ENCODE data around the gene TTC16. TPM values are rescaled to one million over a fixed set of nuclear protein-coding genes. Genes with fewer than 3 reads are reported as not detected.

TTC16 gene
- polyA plus RNA-seq, 1 donor: 0.03 TPM

DNA sequence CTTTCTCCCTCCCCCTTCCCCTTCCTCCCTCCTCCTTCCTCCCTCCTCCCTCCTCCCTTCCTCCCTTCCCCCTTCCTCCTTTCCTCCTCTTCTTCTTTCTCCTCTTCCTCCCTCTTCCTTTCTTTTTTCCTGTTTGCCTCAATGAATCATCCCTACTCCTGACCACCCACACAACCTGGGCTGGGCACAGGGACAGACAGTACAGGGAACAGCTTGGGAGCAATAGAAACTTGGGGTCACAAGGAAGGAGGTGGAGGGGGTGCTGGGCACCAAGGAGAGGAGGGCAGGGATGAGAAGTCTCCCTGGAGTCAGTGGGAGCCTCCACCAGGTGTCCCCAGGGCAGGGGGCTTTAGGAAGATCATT, 5.0 kb downstream of the TTC16 start:
- no peak for DNase-seq (ENCODE audit: low read depth)

DNA sequence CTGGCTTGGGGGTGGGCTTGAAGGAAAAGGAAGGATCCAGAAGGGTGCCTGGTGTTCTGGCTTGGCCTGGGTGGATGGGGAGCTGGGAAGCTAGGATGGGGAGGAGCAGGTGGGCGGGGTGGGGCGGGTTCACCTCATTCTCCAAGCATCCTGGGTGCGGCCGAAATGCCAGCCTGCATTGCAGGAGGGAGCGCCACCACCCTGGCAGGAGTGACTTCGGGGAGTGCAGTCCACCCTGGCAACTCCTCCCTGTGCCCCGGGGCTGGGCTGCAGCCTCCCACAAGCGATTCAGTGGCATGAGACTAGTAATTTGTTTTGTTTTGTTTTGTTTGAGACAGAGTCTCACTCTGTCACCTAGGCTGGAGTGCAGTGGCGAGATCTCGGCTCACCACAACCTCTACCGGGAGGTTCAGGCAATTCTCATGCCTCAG, 5.5 kb downstream of the TTC16 start:
- DNase-seq (ENCODE audit: low read depth): no peak

GRCh38 chr9:127722055-127722745, 6.3 kb downstream of the TTC16 start:
- DNase-seq (ENCODE audit: low read depth): no peak

- no peak for DNase-seq (ENCODE audit: low read depth)
These were observed 7.1 kb downstream of the TTC16 start for GRCh38 chr9:127723013-127723412.

GRCh38 chr9:127723444-127723843, 7.6 kb downstream of the TTC16 start:
- DNase-seq (ENCODE audit: low read depth): no peak

DNA sequence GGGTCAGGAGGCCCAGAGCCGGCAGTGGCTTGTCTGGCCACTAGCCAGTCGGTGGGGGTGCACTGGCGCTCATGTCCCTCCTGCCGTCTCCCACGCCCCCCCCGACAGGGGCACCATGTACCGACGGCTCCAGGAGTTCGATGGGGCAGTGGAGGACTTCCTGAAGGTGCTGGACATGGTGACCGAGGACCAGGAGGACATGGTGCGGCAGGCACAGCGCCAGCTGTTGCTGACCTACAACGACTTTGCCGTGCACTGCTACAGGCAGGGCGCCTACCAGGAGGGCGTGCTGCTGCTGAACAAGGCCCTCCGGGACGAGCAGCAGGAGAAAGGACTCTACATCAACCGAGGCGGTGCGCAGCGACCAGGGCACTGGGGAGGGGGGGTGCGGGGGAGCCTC, 8.1 kb downstream of the TTC16 start:
- no peak for DNase-seq (ENCODE audit: low read depth)

DNA sequence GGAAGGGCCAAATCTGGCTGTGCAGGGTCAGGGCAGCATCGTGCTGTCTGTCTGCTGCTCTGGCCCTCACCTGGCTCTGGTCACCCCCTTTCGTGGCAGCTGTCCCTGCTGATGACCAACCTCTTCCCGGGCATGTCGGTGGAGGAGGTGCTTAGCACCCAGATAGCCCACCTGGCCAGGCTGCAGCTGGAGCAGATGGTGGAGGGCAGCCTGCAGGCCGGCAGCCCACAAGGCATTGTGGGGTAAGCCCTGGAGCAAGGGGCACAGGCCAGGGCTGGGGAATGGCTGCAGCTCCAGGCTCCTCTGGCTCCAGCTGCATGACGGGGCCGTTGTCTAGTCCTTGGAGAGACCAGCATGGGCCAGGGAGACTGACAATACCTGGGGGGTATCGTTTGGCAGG, 11.0 kb downstream of the TTC16 start:
- DNase-seq (ENCODE audit: low read depth): no peak

DNA sequence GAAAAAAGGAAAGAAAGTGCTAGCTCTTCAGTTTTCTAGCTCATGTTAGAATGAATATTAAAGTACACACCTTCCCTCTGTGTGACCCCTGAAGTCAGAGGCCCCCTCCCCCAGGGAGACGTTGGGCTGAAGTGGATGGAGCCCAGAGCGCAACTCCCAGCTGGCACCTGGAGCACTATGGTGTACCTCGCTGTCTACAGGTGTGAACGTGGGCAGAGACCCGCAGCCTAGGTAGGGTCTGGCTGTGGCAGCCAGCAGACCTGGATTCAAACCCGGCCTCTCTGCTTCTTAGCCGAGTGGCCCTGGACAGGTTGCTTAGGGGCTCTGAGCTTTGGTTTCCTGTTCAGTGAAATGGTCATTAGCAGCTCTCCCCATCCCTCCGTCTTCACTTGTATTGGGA, 12.9 kb downstream of the TTC16 start:
- DNase-seq (ENCODE audit: low read depth): no peak

DNA sequence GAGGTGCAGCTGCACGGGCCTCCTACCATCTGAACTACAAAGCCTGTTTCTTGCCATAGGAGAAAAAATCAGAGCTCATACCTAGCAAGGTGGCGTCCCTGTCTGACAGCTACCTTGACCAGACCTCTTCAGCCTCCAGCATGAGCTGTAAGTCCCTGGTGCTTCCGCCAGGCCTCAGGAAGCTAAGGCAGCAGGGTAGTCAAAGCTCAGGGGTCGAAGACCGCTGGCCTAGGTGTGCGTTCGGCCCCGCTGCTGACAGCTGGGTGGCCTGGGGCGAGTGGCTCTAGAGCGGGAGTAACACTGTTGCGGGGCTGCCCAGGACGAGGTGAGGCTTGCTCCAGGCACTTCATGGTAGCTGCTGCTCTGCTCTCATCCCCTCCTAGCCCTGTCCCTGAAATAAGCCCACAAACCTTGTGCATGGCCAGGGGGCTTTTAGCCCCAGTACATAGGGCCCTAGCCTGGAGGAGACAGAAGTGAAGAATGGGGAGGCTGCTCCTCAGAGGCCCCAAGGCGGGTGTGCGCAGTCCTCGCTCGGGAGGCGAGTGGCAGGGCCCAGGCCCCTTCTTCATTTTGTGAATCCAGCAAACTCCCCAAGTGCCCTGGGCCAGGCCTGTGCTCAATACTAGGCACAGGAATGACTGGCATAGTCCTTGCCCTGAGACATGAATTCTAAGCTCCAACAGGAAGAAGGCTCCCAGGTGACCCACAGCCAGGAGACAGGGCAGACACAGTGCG, 13.8 kb downstream of the TTC16 start:
- no peak for DNase-seq (ENCODE audit: low read depth)

GRCh38 chr9:127730262-127730661, 14.4 kb downstream of the TTC16 start:
- no peak for DNase-seq (ENCODE audit: low read depth)

DNA sequence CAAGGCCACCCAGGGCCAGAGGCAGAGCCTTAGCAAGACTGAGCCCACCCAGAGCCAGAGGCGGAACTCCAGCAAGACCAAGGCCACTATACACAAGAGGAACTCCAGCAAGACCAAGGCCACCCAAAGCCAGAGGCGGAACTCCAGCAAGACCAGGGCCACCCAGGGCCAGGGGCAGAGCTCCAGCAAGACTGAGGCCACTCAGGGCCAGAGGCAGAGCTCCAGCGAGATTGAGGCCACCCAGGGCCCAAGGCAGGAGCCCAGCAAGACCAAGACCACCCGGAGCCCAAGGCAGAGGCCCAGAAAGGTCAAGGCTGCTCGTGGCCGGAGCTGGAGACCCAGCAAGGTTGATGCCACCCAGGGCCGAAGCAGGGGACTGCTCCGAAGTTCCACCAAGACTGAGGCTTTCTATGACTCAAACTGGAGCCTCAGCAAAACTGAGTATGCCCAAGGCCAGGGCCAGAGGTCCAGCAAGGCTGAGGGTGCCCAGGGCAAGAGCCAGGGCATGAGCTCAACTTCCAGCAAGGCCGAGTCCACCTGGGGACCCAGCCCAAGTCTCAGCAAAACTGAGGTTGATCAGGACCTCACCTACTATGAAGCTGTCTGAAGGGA, 15.0 kb downstream of the TTC16 start:
- DNase-seq (ENCODE audit: low read depth): no peak

DNA sequence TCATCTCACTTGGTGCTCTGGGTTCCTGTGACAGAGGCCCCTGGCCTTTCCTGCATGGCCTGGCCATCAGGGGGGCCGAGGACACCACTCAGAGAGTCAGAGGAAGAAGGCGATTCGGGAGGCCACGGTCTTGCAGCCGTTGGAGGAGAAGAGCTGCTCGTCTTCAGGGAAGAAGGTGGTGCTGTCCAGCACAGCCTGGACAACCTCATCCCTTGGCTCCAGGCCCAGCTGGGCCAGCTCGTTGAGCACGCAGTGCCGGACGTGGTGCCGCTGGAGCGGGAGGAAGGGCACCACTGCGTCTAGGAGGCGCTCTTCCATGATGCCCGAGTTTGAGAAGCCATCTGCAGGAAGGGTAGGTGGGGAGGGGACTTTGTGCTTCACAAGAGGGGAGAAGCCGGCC, 16.1 kb downstream of the TTC16 start:
- DNase-seq (ENCODE audit: low read depth): no peak

DNA sequence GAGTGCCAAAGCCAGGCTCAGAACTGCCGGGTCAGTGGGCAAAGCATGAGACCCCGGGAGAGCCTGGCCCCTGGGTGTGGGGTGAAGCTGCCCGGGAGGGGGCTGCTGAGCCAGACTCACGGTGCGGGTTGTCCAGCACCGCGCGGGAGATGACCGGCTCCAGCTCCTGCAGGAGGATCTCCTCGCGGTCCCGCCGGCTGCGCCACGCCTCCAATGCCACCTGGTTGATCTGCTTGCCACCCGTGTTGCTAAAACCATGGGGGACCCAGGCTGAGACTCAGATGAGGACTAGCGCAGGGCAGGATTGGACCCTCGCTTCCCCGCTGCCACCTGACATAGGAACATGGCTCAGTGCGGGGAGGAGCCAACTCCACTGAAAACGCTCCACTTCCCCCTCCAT, 16.6 kb downstream of the TTC16 start:
- no peak for DNase-seq (ENCODE audit: low read depth)

DNA sequence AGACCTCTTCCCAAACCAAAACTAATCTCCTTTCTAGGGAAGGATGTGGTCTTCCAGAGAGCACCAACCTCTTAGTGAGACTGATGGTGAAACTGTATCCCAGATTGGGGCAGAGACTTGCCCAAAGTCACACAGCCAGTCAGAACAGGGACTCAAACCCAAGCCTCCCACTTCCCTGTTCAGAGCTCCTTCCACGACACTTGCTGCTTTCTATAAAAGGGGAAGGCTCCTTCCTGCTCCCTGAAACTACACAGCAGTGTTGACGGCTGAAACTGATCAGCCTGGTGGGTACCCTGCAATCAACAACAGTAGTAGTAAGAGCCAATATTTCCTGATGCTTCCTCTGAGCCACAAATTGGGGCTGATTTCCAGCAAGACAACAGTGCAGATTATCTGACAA, 17.7 kb downstream of the TTC16 start:
- DNase-seq (ENCODE audit: low read depth): no peak

DNA sequence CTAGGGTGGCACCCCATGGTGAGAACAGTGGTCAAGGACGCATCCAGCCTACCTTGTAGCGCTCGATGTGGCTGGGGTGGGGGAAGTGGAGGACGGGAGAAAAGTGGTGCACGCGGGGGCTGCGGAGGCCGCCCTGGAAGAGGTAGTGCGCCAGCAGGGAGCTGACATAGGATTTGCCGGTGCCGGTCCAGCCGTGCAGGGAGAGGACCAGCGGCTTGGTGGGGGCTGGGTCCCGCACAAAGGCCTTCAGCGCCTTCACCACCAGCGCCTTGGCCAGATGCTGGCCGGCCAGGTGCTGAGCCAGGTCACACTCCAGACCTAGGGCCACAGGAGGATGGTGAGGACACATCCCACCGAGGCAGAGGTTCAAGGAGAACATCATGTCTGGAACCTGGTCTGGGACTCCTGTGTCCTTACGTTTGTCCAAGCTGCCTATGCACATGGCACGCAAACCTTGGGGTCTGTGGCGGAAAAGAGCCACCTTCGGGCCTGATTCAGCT, 18.4 kb downstream of the TTC16 start:
- DNase-seq (ENCODE audit: low read depth): no peak

DNA sequence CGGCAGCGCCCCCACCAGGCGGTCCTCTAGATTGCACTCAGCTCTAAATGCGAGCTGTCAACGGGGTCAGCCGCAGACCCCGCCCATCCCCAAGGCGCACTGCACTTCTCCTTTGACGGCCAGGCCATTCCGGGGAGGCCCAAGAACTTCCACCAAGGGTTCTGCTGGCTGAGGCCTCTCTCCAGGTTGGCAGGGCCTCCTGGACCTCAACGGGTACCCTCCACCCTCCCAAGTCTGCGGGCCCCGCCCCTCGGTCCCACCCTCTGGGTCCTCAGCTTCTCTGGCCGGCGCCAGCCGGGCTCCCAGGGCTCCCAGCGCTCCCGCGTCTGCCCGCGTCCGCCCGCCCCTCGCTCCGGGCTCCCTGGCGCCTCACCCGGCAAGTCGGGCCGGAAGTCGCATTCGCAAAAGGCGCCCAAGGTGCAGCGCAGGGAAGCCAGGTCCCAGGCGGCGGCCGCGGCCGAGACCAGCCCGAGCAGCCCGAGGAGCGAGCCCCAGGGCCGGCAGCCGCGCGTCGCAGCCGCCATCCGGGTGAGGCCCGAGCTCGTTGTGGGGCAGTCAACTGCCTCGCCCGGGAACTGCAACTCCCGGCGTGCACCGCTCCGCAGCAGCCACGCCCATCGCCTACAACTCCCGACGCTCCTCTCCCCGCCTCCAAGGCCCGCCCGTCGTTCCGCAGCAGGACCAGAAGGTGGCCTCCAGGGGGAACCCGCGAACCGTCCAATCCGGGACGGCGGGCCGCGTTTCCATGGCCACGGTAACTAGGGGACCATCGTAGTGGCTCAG, 19.1 kb downstream of the TTC16 start, which contains the start of gene TOR2A:
Gene TOR2A, minus strand, starts transcription at position 548 of the 783 bp plus-strand sequence. Its CDS starts 24 bp downstream, at position 524.
- DNase-seq (ENCODE audit: low read depth): peak; percentile 86

DNA sequence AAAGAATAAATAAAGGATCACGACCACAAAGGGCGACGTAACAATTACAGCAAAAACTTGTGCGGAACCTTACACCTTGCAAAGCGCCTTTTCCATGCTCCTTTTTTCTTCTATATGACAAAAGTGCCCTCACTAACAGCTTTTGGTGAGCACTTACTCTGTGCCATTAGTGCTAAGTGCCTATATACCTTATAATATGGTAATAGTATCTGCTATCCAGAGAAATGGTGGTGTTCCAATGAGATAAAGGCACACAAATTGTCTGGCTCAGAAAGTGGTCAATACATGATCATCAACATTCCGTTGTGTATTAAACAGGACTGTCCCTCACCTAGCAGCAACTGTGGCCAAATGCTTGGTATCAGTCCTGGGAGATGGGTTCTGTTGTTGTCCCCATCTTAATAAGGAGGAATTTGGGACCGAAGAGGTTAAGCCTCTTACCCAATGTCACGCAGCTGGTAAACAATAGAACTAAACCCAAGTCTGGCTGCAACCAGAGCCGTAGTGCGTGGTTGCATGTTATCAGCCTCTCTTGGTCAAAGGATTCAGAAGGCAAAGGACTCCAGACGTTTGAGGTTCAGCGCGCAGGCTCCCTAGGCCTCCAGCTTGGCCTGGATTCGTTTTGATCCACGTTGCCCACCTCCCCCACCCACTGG, 19.8 kb downstream of the TTC16 start:
- no peak for DNase-seq (ENCODE audit: low read depth)

DNA sequence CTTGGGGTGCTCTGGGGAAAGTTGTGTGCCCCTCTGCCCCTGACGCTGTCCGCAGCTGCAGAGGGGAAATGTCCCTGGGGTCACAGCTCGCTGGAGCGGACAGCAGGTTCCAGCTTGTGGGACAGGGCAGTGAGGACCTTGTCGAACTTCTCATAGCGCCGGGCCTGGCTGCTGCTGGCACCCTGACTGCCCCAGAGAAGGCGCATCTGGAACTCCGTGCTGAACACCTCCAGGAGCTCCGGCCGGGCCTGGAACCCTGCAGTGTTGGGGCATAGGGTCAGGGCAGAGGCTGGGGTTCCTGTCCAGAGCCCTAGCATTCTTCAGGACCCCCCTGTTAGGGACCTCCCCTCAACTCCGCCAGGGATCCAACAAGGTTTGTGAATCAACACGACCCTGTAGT, 22.8 kb downstream of the TTC16 start:
- no peak for DNase-seq (ENCODE audit: low read depth)

DNA sequence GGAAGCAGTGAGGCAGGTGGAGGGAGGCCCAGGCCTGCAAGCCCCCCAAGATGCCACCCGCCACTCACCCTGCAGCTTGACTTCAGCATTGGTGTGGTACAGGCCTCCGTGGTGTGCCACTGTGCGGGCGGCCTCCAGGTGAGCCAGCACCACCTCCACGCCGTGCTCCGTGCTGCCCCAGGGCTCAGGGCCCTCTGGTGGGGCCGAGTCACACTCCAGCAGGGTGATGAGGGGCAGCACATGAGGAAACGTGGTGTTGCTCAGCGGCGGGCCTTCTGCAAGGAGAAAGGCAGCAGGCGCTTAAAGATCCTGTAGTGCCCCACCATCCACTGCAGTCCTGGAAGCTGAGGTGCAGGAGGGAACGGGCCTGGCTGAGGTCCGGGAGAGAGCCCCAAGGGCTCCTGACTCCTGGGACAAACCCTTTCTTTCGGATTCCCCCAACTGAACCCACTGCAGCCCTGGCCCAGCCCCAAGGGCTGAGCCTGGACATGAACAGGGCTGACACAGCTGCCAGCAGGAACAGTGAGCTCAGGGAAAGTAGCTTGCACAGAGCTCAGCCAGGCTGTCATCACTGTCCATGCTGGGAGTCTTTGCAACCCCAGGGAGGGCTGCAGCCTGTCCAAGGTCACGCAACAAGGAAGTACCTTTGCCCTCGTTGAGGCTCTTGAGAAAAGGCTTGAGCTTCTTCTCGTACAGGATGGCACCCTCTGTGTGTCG, 23.9 kb downstream of the TTC16 start:
- no peak for DNase-seq (ENCODE audit: low read depth)

- DNase-seq (ENCODE audit: low read depth): no peak
These were observed 26.1 kb downstream of the TTC16 start for GRCh38 chr9:127741831-127742434.

Measured in forelimb muscle (tissue), 1 donor.